HG03442 (cell line): ENCODE measurements around the gene ZNF592.

Experiments used
- ATAC-seq: cut with Tn5 transposase; IDR thresholded peaks from one replicate; pipeline ENCODE4 v1.9.1; 2021; ENCODE audit warnings: mild to moderate bottlenecking, moderate library complexity; ENCODE audit not compliant: unreplicated experiment

Gene ZNF592

DNA sequence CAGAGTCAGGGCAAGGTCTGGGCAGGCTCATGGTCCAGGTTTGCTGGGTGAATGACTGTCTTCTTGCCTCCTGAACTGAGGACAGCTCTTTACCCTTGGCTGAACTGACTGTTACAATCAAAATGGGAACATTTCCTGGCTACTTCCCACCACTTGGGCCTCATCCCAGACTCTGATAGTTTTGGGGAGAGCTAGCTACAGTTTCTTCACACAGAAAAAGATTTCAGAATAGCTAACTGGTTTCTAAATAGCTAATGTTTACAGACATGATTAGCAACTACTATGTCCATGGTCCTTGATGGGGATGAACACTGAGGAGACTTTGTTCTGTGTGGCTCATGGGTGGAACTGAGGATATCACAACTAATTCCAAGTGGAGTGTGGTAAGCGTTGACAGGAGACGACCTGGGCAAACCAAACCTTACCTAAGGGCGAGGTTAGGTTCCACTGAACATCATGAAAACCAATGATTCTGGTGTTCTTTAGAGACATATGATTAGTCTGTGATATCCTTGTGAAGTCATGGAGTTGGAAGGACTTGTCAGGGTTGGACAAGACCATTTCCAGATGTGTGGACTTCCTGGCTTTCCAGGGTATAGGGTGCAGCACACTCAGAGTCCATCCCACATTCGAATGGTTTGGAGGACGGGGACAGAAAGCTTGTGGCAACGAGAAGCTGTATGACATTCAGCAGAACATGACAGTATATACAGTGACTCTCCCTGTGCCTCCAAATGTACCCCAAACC lies 76.0 kb downstream of the ZNF592 start:
- ATAC-seq = no peak

DNA sequence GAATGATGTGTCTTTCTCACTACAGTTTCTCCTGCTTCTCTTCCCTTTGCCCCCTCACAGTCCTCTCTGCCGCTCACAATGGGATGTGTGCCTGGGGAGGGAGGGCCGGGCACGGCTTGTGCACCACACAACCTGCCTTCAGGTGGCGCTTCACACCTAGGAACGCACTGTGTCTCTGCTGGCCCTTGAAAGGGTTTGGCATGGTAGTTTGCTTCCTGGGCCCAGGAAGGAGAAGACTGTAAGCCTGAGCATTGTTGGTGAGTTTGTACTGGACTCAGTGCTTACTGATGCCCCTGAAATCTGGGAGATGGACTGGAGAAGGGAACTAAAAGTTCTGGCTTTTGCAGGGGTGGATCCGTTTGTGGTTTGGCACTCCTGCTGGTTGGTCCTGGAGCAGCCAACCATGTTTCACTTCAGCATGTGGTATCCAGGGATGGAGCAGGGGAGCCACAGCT lies 78.0 kb downstream of the ZNF592 start:
- ATAC-seq = no peak

DNA sequence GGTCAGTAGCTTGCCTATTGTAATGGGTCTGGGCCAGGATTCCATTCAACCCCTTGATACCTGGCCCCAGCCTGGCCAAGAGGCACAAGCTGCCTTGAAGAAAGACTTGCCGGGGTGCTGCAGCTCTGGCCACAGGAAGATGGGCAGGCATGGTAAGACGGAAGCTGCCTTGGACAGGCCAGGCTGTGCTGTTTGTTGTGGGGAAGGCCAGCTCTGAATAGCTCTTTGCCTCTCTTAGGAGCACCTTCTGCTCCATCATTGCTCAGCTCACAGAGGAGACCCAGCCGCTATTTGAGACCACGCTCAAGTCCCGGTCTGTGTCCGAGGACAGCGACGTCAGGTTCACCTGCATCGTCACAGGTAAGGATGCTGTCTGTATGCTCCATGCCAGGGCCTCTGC lies 78.9 kb downstream of the ZNF592 start:
- ATAC-seq = no peak

DNA sequence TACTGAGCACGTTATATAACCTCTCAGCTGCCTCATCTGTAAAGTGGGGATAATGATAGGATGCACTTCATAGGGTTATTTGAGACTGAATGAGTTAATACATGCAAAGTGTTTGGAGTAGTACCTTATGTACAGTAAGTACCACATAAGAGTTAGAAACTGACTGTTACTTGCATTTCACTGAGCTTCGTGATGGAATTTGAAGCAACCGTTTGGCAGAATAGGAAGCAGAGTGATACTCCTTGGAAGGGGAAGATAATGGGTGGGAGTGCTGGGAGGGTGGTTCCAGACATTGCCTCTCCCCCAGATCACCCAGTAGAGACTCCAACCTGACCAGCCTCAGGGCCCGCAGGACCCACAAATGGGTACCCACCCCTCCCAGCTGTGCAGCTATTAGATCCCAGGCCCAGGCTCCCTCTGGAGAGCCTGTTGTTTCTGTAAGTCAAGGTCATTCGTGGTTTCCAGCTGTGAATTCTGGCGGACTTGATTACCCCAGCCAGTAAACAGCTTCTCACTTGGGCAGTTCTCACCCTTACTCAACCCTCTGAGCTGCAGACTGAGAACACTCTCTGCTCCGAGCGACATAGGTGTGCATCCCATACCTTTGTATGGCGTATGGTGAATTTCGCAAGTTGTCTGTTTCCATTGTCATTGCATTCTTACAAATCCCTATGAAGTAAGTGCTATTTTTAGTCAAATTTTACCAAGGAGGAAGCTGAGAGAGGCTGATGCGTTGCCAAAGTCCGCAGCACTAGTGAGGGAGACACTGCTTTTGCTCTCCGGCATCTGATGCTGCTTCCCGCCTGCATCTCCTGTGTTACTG lies 79.9 kb downstream of the ZNF592 start:
- no peak for ATAC-seq

DNA sequence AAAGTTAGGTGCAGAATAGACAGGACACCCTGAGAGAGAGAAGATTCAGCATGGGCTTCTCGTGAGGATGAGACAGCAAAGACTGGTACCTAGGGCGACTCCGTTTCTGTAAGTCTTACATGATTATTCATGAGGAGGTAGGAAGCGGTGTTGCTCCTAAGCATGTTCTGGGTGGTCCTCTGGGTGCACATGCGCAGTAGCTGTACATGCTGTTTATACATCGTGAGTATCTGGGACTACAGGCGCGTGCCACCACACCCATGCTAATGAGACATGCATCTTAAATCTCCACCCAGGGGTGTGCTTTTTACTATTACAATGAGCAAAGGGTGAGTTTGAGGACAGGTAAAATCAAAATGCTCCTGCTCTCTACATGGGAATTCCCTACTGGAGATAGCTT lies 81.0 kb downstream of the ZNF592 start:
- ATAC-seq = no peak

DNA sequence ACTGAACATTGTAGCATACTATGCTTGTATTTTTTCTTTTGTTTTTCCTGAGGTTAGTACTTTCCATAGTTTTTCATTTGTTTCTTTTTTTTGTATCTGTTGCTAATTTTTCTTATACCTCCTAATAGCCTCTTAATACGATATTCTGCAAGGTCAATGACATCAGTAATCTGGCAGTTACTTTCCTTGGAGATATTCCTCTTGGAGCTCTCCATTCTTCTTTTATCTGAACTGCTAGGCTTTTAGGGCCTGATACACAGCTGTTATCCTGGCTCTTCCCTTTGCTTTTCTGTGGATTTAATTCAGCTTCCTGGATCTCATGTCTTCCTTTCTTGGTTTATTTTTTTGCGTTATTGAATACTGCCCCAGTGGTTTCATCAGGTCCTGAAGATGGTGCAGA lies 81.6 kb downstream of the ZNF592 start:
- ATAC-seq = no peak

DNA sequence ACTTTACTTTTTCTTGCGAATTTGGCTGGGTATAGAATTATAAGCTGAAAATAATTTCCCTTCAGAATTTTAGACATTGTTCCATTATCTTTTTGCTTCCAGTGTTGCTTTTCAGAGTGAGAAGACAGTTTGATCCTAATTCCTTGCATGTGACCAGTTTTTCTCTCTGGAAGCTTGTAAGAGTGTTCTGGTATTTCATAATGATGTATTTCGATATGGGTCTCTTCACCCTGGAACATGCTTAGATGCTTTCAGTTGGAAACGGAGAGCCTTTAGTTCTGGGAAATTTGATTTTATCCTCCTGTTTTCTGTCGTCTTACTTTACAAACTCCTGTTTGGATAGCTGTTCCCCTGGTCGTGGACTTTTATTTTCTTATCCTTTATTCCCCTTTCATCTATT lies 82.6 kb downstream of the ZNF592 start:
- no peak for ATAC-seq

DNA sequence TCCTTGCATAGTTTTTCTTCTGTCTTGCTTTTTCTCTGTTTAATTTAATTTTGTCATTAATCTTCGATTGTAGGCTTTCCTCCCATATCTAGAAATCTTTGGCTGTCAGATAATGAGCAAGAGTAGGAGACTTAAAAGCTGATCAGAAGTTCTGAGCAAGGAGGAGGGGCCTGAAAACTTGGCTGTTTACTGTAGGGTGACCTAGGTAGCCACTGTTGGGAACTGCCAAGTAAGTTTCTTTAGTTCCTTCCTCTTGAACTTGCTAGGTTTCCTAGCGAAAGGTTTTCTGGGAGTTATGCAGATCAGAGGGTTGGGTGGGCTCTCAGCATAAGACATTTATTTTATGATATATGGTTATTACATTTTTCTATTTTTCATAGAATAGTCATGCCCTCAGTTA lies 83.2 kb downstream of the ZNF592 start:
- no peak for ATAC-seq

DNA sequence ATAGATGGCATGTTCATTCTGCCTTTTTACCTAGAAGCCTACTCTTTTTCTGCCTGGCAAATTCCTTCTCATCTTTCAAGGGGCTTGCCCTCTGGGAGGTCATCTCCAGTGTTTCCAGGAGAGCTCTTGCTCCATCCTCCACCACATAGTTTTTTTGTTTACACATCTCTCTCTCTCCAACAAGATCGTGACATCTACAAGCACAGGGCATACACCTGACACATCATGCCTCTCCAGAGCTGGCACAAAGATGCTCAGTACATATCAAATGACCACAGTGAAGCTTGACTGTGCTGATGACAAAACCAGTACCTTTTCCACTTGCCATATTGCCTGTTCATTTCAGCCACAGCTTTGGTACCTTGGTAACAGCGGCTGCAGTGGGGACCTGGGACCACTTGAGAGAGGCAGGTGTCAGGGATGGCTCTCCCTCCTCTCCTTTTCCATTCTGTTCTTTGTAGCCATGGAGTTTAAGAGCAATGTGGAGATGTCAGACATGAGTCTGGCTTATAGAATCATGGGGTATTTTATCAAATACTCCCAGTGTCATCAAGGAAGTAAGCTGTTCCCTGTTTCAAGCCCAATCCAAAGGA lies 84.2 kb downstream of the ZNF592 start:
- no peak for ATAC-seq

DNA sequence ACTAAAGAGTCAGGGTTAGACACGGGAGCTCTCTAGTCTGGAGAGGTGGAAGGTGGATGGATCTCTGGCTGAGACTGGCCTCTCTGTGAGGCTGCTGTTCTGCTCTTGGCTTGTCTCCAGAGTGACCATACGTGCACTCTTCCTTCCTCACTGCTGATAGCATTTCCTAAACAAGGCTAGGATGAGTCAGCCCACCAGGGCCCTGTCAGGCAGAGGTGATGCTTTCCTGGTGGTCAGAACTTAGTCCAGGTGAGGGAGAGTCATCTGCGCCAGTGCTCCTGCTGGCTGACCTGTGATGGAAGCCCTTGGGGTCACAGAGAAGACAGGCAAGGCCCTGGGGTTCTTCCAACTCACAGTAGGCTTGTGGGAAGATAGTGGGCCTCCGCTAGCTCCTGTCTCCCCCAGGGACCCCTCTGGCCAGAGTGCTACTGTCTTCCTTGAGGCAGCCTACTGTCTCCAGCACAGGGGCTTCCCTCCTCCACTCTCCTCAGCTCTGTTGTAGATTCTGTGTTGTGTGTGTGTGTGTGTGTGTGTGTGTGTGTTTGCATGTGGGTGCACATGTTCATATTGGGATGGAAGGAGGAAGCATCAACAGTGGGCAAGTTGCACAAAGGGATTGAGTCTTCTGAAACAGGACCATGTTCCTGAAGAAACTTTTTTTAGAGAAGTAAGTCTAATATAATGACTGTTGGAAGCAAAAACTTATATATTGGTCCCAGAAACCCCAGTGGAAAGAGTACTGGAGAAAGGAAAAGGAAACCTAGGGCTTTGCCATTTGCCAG lies 85.2 kb downstream of the ZNF592 start:
- no peak for ATAC-seq

DNA sequence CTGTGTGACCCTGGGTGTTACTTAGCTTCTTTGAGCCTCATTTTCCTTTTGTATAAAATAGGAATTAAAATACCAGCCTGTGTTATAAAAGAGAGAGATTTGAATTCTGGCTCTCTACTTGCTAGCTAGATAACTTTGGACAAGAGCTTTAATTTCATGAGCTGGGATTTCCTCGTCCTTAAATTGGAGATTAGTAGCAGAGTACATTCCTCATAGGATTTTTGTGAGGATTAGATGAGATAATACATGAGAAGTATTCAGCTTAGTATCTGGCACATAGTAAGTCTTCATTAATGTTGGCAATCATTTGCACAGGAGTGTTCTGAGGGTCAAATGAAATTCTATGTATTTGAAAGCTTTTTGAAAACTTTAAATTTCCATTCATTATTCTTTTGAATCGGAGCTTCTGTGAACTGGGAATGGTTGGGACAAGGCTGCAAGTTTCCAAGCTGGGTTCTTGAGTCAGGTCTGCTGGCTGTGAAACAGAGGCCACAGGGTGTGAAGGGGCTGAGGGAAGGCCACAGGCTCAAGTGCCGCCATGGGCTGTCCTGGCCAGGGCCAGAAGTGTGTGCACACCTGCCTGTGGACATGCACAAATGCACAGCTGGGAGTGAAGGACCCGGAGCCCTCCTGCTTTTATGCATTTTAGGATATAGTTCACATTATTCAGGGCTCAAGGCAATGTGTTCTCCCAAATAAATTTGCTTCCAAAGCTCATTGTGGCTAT lies 86.0 kb downstream of the ZNF592 start:
- no peak for ATAC-seq

DNA sequence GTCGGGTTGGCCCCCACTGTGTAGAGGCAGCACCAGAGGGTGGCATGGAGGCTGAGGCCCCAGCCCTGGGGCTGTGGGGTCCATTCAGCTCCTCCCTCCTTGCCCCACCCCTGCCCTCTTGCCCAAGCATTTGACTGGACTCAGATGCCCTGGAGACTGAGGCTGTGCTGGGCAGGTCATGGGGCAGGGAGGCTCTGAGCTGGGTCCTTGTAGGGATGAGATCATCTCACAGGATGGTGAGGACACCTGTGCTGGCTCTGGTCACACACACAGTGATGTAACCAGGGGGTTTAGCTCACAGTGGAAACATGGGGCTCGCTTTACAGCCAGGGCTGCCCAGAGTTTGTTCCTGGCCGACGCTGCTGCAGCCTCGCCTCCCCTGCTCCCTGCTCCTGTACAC lies 86.6 kb downstream of the ZNF592 start:
- no peak for ATAC-seq

DNA sequence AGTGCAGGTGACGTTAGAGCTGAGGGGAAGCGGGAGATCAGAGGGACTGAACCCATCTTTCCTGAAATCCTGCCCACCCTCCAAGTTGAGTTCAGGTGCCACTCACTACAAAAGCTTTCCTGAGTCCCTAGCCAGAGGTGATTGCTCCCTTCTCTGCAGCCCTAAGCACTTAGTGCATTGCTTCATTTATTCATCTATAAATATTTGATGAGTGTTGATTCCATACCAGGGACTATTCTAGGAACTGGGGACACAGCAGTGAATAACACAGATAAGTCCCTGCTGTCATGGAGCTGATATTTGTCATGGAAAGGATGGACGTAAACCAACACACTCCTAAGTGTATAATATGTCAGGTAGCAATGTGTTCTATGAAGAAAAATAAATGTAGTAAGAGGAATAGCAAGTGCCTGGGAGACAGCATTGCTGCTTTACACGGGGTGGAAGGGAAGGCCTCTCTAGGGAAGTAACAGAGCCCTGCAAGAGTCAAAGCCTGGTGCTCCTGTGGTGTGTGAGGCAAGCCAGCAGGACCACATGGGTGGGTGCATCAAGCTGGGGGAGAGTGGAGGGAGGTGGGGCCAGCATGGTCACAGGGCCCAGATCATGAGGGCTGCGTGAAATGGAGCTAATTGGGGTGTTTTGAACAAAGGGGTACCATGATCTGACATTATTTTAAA lies 87.4 kb downstream of the ZNF592 start:
- ATAC-seq = no peak

DNA sequence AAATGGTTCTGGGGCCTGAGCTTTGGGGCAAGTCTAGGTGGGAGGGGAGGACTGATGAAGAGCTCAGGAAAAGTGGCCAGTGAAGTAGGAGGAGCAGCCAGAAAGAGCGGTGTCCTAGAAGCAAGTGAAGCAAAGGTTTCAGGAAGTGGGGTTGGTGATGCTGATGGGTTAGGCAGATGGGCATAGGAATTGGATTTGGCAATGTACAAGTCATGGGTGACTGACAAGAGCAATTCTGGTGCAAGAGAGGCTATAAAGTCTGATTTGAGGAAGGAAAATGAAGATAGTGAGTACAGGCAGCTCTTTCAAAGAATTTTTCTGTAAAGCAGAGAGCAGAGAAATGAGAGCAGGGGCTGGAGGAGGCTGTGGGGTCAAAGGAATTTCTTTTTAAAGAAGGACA lies 88.5 kb downstream of the ZNF592 start:
- ATAC-seq = no peak

DNA sequence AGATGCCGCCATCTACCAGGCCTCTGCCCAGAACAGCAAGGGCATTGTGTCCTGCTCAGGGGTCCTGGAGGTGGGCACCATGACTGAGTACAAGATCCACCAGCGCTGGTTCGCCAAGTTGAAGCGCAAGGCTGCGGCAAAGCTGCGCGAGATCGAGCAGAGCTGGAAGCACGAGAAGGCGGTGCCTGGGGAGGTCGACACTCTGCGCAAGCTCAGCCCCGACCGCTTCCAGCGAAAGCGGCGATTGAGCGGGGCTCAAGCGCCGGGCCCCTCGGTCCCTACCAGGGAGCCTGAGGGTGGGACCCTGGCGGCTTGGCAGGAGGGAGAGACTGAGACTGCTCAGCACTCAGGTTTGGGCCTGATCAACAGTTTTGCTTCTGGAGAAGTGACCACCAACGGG lies 91.3 kb downstream of the ZNF592 start:
- ATAC-seq = no peak

DNA sequence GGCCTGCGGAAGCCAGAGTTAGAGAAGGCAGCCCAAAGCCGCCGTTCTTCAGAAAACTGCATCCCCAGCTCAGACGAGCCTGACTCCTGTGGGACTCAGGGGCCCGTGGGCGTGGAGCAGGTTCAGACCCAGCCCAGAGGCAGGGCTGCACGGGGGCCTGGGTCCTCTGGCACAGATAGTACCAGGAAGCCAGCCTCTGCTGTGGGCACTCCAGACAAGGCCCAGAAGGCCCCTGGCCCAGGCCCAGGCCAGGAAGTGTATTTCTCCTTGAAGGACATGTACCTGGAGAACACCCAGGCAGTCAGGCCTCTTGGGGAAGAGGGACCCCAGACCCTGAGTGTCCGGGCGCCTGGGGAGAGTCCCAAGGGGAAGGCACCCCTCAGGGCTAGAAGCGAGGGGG lies 91.9 kb downstream of the ZNF592 start:
- ATAC-seq = no peak

DNA sequence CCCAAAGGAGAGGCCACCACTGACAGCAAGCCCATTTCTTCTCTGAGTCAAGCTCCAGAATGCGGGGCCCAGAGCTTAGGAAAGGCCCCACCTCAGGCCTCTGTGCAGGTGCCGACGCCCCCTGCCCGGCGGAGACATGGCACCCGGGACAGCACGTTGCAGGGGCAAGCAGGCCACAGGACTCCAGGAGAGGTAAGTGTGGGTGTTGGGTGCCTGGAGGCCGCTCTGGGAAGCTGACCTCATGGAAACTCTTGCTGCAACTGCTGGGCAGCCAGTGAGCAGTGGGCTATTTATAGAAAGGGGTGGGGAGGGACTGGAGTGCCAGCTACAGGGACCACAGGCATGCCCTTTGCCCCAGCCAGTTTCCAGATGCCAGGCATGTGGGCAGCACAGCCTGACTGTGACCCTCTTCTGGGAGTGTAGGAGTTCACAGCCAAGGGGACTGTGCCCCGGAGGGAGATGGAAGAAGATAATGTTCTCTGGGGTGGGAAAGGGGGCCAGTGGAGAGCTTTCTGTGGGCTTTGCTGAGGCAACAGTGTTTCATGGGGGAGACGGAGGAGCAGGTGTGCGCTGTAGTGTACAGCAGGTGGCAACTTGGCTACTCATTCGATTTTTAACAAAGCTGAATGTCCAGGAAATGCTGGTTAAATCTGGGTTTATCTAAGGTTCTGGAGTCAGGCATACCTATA lies 92.5 kb downstream of the ZNF592 start:
- no peak for ATAC-seq

DNA sequence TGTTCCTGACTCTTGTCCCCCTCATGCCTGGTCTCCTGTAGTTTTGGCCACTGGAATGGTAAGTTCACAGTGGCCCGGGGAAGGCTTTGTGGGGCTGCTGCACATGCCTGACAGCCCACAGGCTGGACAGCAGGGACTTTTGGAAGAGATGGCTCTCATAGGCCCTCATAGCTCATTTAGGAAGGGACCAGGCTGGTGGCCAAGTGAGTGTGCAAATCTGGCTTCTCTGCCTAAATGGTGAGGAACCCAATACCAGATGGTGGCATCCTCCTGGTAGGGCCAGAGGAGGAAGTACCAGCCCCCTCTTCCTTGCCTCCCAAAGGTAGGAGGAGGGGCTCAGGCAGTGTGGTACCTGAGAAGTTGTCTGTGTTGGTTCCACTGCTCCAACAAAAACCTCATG lies 94.4 kb downstream of the ZNF592 start:
- no peak for ATAC-seq

DNA sequence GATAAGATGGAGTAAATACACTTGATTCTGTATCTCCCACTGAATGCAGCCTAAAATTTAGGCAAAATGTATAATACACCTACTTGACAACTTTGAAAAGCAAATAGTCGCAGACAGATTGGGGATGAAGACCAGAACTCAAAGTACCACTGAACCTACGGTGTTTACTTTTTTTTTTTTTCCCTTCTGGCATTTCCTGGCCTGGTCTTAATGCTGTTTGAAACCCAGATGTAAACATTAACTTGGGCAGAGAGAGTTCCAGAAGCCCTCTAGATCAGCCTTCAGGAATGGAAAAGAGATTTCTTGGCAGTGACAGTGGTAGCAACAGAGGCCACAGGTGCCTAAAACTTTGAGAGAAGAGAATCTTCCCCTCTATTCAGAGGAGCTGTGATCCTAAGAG lies 96.6 kb downstream of the ZNF592 start:
- ATAC-seq = no peak
